Central memory CD8-positive, alpha-beta T cell (primary cell): ENCODE results near the gene REXO5.
"Not testable (repeated sequence)": the region's sequence is repeated elsewhere in the genome, so short reads cannot be mapped to it uniquely, and the experiment has no call there.

ENCODE experiments used
- ATAC-seq: fragments of 150-1000 bp; cut with Tn5 transposase; replicated peaks from 2 replicates; pipeline ENCODE4 v1.10.0; 2022; ENCODE audit warnings: mild to moderate bottlenecking, moderate FRiP score, moderate number of reproducible peaks; ENCODE audit not compliant: poor library complexity, severe bottlenecking; ENCODE audit errors: extremely low read depth
- DNase-seq, 2 donors: peaks; one replicate each; pipeline ENCODE4 v3.0.0; 2021; ENCODE audit warnings: low spot score in 2 of 2
- H3K27ac Mint-ChIP-seq: one replicate; pipeline ENCODE4 v1.8.0; 2022; ENCODE audit warnings: low read depth, mild to moderate bottlenecking, moderate library complexity, mixed read lengths
- H3K27me3 Mint-ChIP-seq: one replicate; pipeline ENCODE4 v1.8.0; 2022; ENCODE audit warnings: mixed read lengths
- H3K36me3 Mint-ChIP-seq: one replicate; pipeline ENCODE4 v1.8.0; 2022; ENCODE audit warnings: mild to moderate bottlenecking, moderate library complexity, mixed read lengths; ENCODE audit not compliant: insufficient read depth
- H3K4me1 Mint-ChIP-seq: one replicate; pipeline ENCODE4 v1.8.0; 2022; ENCODE audit warnings: mixed read lengths
- H3K4me3 Mint-ChIP-seq: one replicate; pipeline ENCODE4 v1.8.0; 2022; ENCODE audit warnings: mild to moderate bottlenecking, moderate library complexity, mixed read lengths
- H3K9me3 Mint-ChIP-seq: one replicate; pipeline ENCODE4 v1.8.0; 2022; ENCODE audit warnings: mixed read lengths

The REXO5 gene

GRCh38 chr16:20806168-20807050 is at the start of gene REXO5, which contains the start of gene ERI2:
Gene REXO5, plus strand, starts transcription at chr16:20806527. Its CDS starts 427 bp downstream, at chr16:20806954.
Gene ERI2, minus strand, starts transcription at chr16:20806472. Its CDS starts 42 bp downstream, at chr16:20806430.
- H3K9me3 Mint-ChIP-seq, result no peaks in the 10 kb centered on the region
- H3K4me1 Mint-ChIP-seq, result peaks cover 18% of the 10 kb centered on the region
- peak; percentile 53 to 56 for DNase-seq
- H3K36me3 Mint-ChIP-seq, result peaks cover 12% of the 10 kb centered on the region
- peak; percentile 86 for ATAC-seq
- H3K4me3 Mint-ChIP-seq, result peak within 1 kb of the TSS; percentile 99
- peak within 1 kb of the TSS; percentile 97 for H3K27ac Mint-ChIP-seq
- no peaks in the 10 kb centered on the region for H3K27me3 Mint-ChIP-seq

DNA sequence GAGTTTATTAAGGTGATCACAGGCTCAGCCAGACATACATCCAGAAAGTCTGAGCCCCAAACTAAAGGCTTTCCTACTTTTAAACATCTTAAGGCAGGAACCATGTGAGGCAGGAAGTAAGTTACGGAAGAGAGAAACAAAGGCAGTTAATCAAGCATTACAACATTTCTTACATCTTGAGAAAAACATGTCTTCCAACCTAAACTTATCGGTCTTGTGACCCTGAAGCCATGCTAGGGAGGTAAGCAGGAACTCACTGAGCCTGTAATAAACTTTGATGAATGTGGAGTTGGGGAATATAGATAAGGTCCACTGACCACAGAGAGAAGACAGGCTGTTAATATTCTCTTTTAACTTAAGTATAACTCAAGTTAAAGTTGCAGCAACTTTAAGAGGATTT is 46.0 kb upstream of the REXO5 start:
- no peaks in the 10 kb centered on the region for H3K36me3 Mint-ChIP-seq
- no peak for DNase-seq
- no peak for ATAC-seq
- no peaks in the 10 kb centered on the region for H3K9me3 Mint-ChIP-seq
- peaks cover 22% of the 10 kb centered on the region for H3K4me1 Mint-ChIP-seq
- no peak overlapping the region for H3K4me3 Mint-ChIP-seq
- no peak overlapping the region for H3K27ac Mint-ChIP-seq
- no peaks in the 10 kb centered on the region for H3K27me3 Mint-ChIP-seq

- ATAC-seq (no peak), DNase-seq (no peak)
- Mint-ChIP-seq H3K27ac (no peak overlapping the region), H3K36me3 (no peaks in the 10 kb centered on the region), H3K4me1 (peaks cover 22% of the 10 kb centered on the region), H3K4me3 (no peak overlapping the region), H3K9me3 (no peaks in the 10 kb centered on the region), H3K27me3 (no peaks in the 10 kb centered on the region)
These were observed 45.2 kb upstream of the REXO5 start for GRCh38 chr16:20761175-20761574.

- no peaks in the 10 kb centered on the region for H3K9me3 Mint-ChIP-seq
- H3K36me3 Mint-ChIP-seq, result no peaks in the 10 kb centered on the region
- H3K4me3 Mint-ChIP-seq, result peak overlapping the region; percentile 82
- peaks cover 22% of the 10 kb centered on the region for H3K4me1 Mint-ChIP-seq
- ATAC-seq (no peak), DNase-seq (no peak)
- peak overlapping the region; percentile 78 for H3K27ac Mint-ChIP-seq
- no peaks in the 10 kb centered on the region for H3K27me3 Mint-ChIP-seq
These were observed 43.8 kb upstream of the REXO5 start for GRCh38 chr16:20762404-20763123.

DNA sequence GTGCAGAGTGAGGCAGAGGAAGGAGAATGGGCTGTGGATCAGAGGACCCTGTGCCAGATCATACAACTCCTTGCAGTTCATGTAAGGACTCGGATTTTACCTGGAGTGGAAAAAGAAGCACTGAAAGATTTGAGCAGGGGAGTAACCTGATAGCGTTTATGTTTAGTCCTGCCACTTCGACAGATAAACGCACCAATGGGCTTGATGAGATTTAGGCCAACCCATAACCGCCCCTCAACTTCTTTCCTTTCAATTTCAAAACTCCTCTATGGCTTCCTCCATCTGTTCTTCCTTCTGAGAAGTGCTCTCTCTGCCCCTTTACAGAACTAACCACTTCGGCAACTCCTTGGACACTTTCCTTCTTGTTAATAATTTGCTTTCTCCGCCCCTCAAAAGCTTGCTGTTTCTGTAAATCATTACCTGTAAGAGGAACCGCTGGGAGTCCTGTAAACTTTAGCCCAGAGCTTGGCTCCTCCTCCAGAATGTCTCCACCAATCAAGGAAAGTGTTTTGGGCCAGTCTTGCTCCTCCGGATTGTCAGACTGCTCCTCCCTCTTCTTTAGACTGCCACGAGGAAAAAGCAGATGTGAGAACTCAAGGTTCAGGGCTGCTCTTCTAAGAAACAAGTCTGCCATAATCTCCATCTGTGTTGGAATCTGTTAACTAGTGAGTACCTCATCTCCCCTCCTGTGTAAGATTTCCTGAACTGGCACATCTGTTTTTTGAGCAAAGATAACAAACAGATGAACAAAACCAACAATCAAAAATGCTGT is 42.7 kb upstream of the REXO5 start, which contains the start of gene ACSM3:
ACSM3 (plus strand) TSS at position 554 of the 772 bp plus-strand sequence. CDS start 6,021 bp downstream, outside the sequence.
- no peaks in the 10 kb centered on the region for H3K36me3 Mint-ChIP-seq
- peak within 1 kb of the TSS; percentile 82 for H3K4me3 Mint-ChIP-seq
- peak within 1 kb of the TSS; percentile 78 for H3K27ac Mint-ChIP-seq
- ATAC-seq (peak; percentile 98), DNase-seq (peak; percentile 28 to 59)
- H3K9me3 Mint-ChIP-seq, result no peaks in the 10 kb centered on the region
- no peaks in the 10 kb centered on the region for H3K27me3 Mint-ChIP-seq
- peaks cover 22% of the 10 kb centered on the region for H3K4me1 Mint-ChIP-seq

GRCh38 chr16:20764448-20764847 is 41.9 kb upstream of the REXO5 start:
- not testable (repeated sequence) for H3K9me3 Mint-ChIP-seq, H3K27me3 Mint-ChIP-seq, DNase-seq, ATAC-seq, H3K4me3 Mint-ChIP-seq, H3K36me3 Mint-ChIP-seq
- Mint-ChIP-seq H3K27ac (peak overlapping the region; percentile 78), H3K4me1 (peaks cover 22% of the 10 kb centered on the region)

- H3K4me1 Mint-ChIP-seq, result peaks cover 22% of the 10 kb centered on the region
- H3K9me3 Mint-ChIP-seq, result no peaks in the 10 kb centered on the region
- no peak overlapping the region for H3K27ac Mint-ChIP-seq
- H3K27me3 Mint-ChIP-seq, result no peaks in the 10 kb centered on the region
- H3K4me3 Mint-ChIP-seq, result no peak overlapping the region
- H3K36me3 Mint-ChIP-seq, result no peaks in the 10 kb centered on the region
- no peak for ATAC-seq
- DNase-seq, result no peak
These were observed 40.6 kb upstream of the REXO5 start for GRCh38 chr16:20765732-20766131.

DNA sequence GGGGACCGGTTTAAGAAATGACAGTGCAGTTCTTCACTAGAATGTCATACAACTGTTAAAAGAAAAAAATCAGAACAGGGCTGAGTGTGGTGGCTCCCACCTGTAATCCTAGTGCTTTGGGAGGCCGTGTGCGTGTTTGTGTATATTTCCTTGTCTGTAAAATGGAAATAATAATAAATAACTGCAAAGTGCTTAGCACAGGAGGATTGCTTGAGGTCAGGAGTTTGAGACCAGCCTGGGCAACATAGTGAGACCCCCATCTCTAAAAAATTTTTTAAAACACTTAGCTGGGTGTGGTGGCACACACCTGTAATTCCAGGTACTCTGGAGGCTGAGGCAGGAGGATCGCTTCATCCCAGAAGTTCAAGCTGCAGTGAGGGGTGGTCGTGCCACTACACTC is 40.0 kb upstream of the REXO5 start:
- Mint-ChIP-seq H3K4me1 (peaks cover 22% of the 10 kb centered on the region), H3K4me3 (no peak overlapping the region), H3K27me3 (no peaks in the 10 kb centered on the region), H3K9me3 (no peaks in the 10 kb centered on the region), H3K27ac (no peak overlapping the region), H3K36me3 (no peaks in the 10 kb centered on the region)
- ATAC-seq (no peak), DNase-seq (no peak)

DNA sequence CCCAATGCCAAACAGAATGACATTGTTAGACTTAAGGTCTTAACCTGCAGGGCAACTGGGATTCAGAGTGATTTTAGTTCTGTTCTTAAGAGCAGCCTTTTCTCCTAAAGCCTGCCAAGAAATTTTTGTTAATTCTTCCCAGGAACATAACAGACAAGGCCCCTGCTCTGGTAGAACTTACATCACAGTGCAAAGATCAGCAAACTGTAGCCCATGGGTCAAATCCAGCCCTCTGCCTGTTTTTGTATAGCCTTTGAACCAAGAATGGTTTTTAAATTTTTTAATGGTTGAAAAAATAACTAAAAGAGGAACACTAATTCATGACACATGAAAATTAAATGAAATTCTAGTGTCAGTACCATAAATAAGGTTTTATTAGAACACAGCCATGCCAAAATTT is 38.8 kb upstream of the REXO5 start:
- no peaks in the 10 kb centered on the region for H3K9me3 Mint-ChIP-seq
- no peak for ATAC-seq
- no peak for DNase-seq
- H3K36me3 Mint-ChIP-seq, result no peaks in the 10 kb centered on the region
- no peak overlapping the region for H3K27ac Mint-ChIP-seq
- peaks cover 15% of the 10 kb centered on the region for H3K4me1 Mint-ChIP-seq
- no peak overlapping the region for H3K4me3 Mint-ChIP-seq
- H3K27me3 Mint-ChIP-seq, result no peaks in the 10 kb centered on the region

DNA sequence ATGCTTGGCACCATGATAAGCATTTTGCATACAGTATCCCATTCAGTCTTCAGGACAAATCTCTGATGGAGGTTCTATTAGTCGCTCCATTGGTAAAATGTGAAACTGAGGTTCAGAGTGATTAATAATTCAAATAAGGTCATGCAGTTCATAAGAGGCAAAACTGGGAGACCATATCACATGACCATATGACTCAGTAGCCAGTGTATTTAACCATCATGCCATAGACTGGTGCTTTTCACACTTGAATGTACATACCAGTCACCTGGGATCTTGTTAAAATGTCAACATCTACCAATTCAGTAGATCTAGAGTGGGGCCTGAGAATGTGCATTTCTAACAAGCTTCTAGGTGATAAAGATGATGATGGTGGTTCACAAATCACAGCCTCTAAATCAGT is 38.2 kb upstream of the REXO5 start:
- Mint-ChIP-seq H3K4me1 (peaks cover 10% of the 10 kb centered on the region), H3K9me3 (no peaks in the 10 kb centered on the region), H3K4me3 (no peak overlapping the region), H3K27ac (no peak overlapping the region), H3K27me3 (no peaks in the 10 kb centered on the region), H3K36me3 (no peaks in the 10 kb centered on the region)
- no peak for ATAC-seq
- no peak for DNase-seq

DNA sequence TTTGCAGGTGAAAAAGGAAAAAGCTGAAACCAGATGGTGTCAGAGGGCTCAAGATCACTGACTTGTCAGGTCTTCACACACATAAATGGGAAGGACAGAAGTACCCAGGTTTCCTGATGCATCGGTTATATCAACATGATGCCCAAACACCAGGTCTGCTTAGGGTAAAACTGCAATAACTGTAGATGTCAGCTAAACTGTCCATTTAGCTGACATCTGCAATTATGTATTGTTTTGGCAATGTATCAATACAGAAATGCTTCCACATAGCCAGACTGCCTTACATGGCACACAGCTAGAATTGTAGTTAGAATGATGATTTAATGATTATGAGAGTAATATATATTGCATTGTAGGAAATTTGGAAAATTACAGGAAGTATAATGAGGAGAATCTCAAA is 37.5 kb upstream of the REXO5 start:
- no peaks in the 10 kb centered on the region for H3K36me3 Mint-ChIP-seq
- no peak for DNase-seq
- no peak overlapping the region for H3K27ac Mint-ChIP-seq
- H3K27me3 Mint-ChIP-seq, result no peaks in the 10 kb centered on the region
- H3K4me3 Mint-ChIP-seq, result no peak overlapping the region
- H3K4me1 Mint-ChIP-seq, result peaks cover 3% of the 10 kb centered on the region
- H3K9me3 Mint-ChIP-seq, result no peaks in the 10 kb centered on the region
- ATAC-seq, result no peak

DNA sequence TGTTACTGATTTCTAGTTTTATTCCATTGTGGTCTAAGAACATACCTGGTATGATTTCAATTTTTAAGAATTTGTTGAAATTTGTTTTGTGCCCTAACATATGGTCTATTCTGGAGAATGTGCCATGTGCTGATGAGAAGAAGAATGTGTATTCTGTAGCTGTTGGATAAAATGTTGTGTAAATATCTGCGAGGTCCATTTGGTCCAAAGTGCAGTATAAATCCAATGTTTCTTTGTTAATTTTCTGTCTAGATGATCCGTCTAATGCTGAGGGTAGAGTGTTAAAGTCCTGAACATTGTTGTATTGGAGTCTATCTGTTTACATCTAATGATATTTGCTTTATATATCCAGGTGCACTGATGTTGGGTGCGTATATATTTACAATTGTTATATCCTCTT is 32.6 kb upstream of the REXO5 start:
- no peaks in the 10 kb centered on the region for H3K9me3 Mint-ChIP-seq
- H3K4me3 Mint-ChIP-seq, result no peak overlapping the region
- DNase-seq, result no peak
- no peak overlapping the region for H3K27ac Mint-ChIP-seq
- no peak for ATAC-seq
- no peaks in the 10 kb centered on the region for H3K36me3 Mint-ChIP-seq
- H3K27me3 Mint-ChIP-seq, result no peaks in the 10 kb centered on the region
- H3K4me1 Mint-ChIP-seq, result no peaks in the 10 kb centered on the region
